ENCODE results near the gene DDAH2.

The DDAH2 gene

GRCh38 chr6:31702819-31703716 is 26.0 kb downstream of the DDAH2 start, which contains the start of gene ABHD16A (continued):
- TF ChIP-seq ZBTB20 (tag by site-specific recombination; IDR thresholded peaks at IDR 0.05) (peak; percentile 92), ZNF398 (tag by site-specific recombination; IDR thresholded peaks at IDR 0.05) (no peak), ZNF391 (tag by site-specific recombination; IDR thresholded peaks at IDR 0.05; ENCODE audit: borderline replicate concordance, low read depth) (no peak), ZNF830 (tag by site-specific recombination; IDR thresholded peaks at IDR 0.05; ENCODE audit: low read depth) (no peak), ZNF266 (tag by site-specific recombination; IDR thresholded peaks at IDR 0.05; ENCODE audit: low read depth) (no peak), TCF7L2 (IDR thresholded peaks at IDR 0.05; ENCODE audit: borderline replicate concordance, low read depth, low read length) (no peak), ZNF311 (tag by site-specific recombination; IDR thresholded peaks at IDR 0.05; ENCODE audit: borderline replicate concordance) (no peak), PRDM1 (tag by site-specific recombination; IDR thresholded peaks at IDR 0.05) (no peak), ZFP69B (tag by site-specific recombination; IDR thresholded peaks at IDR 0.05) (0 out of 2 replicates have a peak, but pooled peaks have one; percentile 26), ZNF394 (tag by site-specific recombination; IDR thresholded peaks at IDR 0.05; ENCODE audit: borderline replicate concordance) (no peak; the same call in 1 of the 2 replicates), CTCF (tag by site-specific recombination; IDR thresholded peaks at IDR 0.05) (0 out of 2 replicates have a peak, but pooled peaks have one; percentile 9), ZNF23 (tag by site-specific recombination; IDR thresholded peaks at IDR 0.05; ENCODE audit: borderline replicate concordance) (no peak), ZNF433 (tag by site-specific recombination; IDR thresholded peaks at IDR 0.05; ENCODE audit: low read depth) (no peak), ZNF529 (tag by site-specific recombination; IDR thresholded peaks at IDR 0.05; ENCODE audit: insufficient replicate concordance) (no peak), ZNF837 (tag by site-specific recombination; IDR thresholded peaks at IDR 0.05) (no peak), HOXC10 (CRISPR knock-in tag; IDR thresholded peaks at IDR 0.05) (no peak), ZNF274 (IDR thresholded peaks at IDR 0.05; ENCODE audit: low read length) (no peak), ZNF274 (tag by site-specific recombination; IDR thresholded peaks at IDR 0.05; ENCODE audit: borderline replicate concordance) (no peak)

- ChIA-PET POLR2A (interaction anchor here (0.5 to 2.8 kb wide), 22 partner anchors 9 to 1829 kb away, joined by 3 to 30 read pairs (median 8); partner anchors contain the start of genes ATP6V1G2, BAG6, C6orf47 and DDAH2), CTCF (interaction anchor here (0.7 to 1.2 kb wide), 4 partner anchors 8 to 129 kb away, joined by 3 to 4 read pairs (median 4); no protein-coding TSS in a partner anchor)
- TF ChIP-seq ZNF654 (tag by site-specific recombination; IDR thresholded peaks at IDR 0.05; ENCODE audit: low read depth) (no peak), ZNF341 (tag by site-specific recombination; IDR thresholded peaks at IDR 0.05; ENCODE audit: low read depth) (peak; percentile 21), ZNF777 (tag by site-specific recombination; IDR thresholded peaks at IDR 0.05; ENCODE audit: borderline replicate concordance) (no peak), ZNF18 (tag by site-specific recombination; IDR thresholded peaks at IDR 0.05) (no peak), ZNF23 (tag by site-specific recombination; IDR thresholded peaks at IDR 0.05; ENCODE audit: borderline replicate concordance) (no peak), INSM2 (tag by site-specific recombination; IDR thresholded peaks at IDR 0.05) (no peak), PRDM1 (tag by site-specific recombination; IDR thresholded peaks at IDR 0.05) (peak; percentile 3; the same call in 1 of the 2 replicates), ZNF449 (tag by site-specific recombination; IDR thresholded peaks at IDR 0.05) (peak; percentile 17; the same call in 1 of the 2 replicates)
These were observed 26.7 kb downstream of the DDAH2 start for GRCh38 chr6:31702405-31702818.

More at GRCh38 chr6:31702405-31702818, 26.7 kb downstream of the DDAH2 start:
- H3K4me3 ChIP-seq (ENCODE audit: low read depth, low read length) = peak overlapping the region; percentile 63
- peaks cover 4 to 13% of the 10 kb centered on the region in 2 experiments; a peak in 2 of 3 replicates for H3K36me3 ChIP-seq (ENCODE audit: control insufficient read depth in 2 of 2, insufficient read depth in 1 of 2, low read length in 2 of 2)
- H3K27ac ChIP-seq (ENCODE audit: extremely low read depth, low read depth, low read length) = peak overlapping the region; percentile 62
- H3K9me3 ChIP-seq (ENCODE audit: control insufficient read depth, insufficient read depth, low read depth, low read length) = no peaks in the 10 kb centered on the region
- no peaks in the 10 kb centered on the region for H3K4me1 ChIP-seq (ENCODE audit: control insufficient read depth, insufficient read depth, low read length)

Data from HEK293 (cell line).